ENCODE measurements around the gene CCDC80.
"Not testable (repeated sequence)": the region's sequence is repeated elsewhere in the genome, so short reads cannot be mapped to it uniquely, and the experiment has no call there.

Gene CCDC80

GRCh38 chr3:112579232-112579631 lies 61.7 kb downstream of the CCDC80 start:
- no peak for DNase-seq (ENCODE audit: low spot score)
- TF ChIP-seq CTCF (IDR thresholded peaks at IDR 0.05; ENCODE audit: extremely low read depth, insufficient read depth, missing control alignments) = no peak
- in situ Hi-C loops (cut with MboI; ENCODE audit: low pct_unique_long_range_greater_than_20kb, low sequenced_read_pairs, unreplicated experiment) = no loop called here

GRCh38 chr3:112572701-112573100 lies 68.2 kb downstream of the CCDC80 start:
- in situ Hi-C loops (cut with MboI; ENCODE audit: low pct_unique_long_range_greater_than_20kb, low sequenced_read_pairs, unreplicated experiment) = no loop called here
- no peak for DNase-seq (ENCODE audit: low spot score)
- no peak for TF ChIP-seq CTCF (IDR thresholded peaks at IDR 0.05; ENCODE audit: extremely low read depth, insufficient read depth, missing control alignments)

GRCh38 chr3:112569265-112569664 lies 71.7 kb downstream of the CCDC80 start:
- no peak for TF ChIP-seq CTCF (IDR thresholded peaks at IDR 0.05; ENCODE audit: extremely low read depth, insufficient read depth, missing control alignments)
- no peak for DNase-seq (ENCODE audit: low spot score)
- in situ Hi-C loops (cut with MboI; ENCODE audit: low pct_unique_long_range_greater_than_20kb, low sequenced_read_pairs, unreplicated experiment) = no loop called here

DNA sequence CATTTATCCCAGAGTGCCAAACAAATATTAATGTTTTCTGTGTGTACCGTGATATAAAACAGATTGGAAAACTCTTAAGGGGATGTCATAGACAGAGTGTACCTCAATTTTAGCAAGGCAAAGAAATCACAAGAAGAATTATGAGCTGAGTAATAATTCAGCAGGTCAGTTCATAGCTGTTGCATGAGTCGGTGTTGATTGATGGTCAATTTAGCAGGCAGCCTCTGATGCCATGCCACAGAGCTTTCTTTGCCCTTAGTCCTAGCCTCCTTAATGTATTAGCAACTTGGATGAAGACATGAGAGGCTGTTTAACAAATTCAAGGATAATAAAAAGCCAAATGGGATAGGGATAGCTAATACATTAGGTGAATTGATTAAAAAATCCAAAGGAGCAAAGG lies 72.3 kb downstream of the CCDC80 start:
- no peak for DNase-seq (ENCODE audit: low spot score)
- TF ChIP-seq CTCF (IDR thresholded peaks at IDR 0.05; ENCODE audit: extremely low read depth, insufficient read depth, missing control alignments) = no peak
- in situ Hi-C loops (cut with MboI; ENCODE audit: low pct_unique_long_range_greater_than_20kb, low sequenced_read_pairs, unreplicated experiment) = no loop called here

GRCh38 chr3:112564940-112565305 lies 76.0 kb downstream of the CCDC80 start:
- no peak for DNase-seq (ENCODE audit: low spot score)
- in situ Hi-C loops (cut with MboI; ENCODE audit: low pct_unique_long_range_greater_than_20kb, low sequenced_read_pairs, unreplicated experiment) = no loop called here
- no peak for TF ChIP-seq CTCF (IDR thresholded peaks at IDR 0.05; ENCODE audit: extremely low read depth, insufficient read depth, missing control alignments)

GRCh38 chr3:112564247-112564939 lies 76.5 kb downstream of the CCDC80 start:
- in situ Hi-C loops (cut with MboI; ENCODE audit: low pct_unique_long_range_greater_than_20kb, low sequenced_read_pairs, unreplicated experiment); DNase-seq (ENCODE audit: low spot score): not testable (repeated sequence)

GRCh38 chr3:112561734-112562529 lies 79.0 kb downstream of the CCDC80 start, which contains the start of the genes ATG3 and SLC35A5:
ATG3 (minus strand) TSS chr3:112561962; CDS start chr3:112561528, 434 bp downstream.
SLC35A5 (plus strand) TSS chr3:112562045; CDS start chr3:112563404, 1,359 bp downstream.
- no peak for TF ChIP-seq CTCF (IDR thresholded peaks at IDR 0.05; ENCODE audit: extremely low read depth, insufficient read depth, missing control alignments)
- in situ Hi-C loops (cut with MboI; ENCODE audit: low pct_unique_long_range_greater_than_20kb, low sequenced_read_pairs, unreplicated experiment) = no loop called here
- peak; percentile 93 for DNase-seq (ENCODE audit: low spot score)
